Keratinocyte (primary cell): Measurements from ENCODE around the gene SCN1B. TPM values are rescaled to one million over a fixed set of nuclear protein-coding genes. Genes with fewer than 3 reads are reported as not detected.
"Not testable (repeated sequence)": the region's sequence is repeated elsewhere in the genome, so short reads cannot be mapped to it uniquely, and the experiment has no call there.

Source experiments
- DNase-seq: peaks from one replicate; pipeline ENCODE4 v3.0.0-alpha.2; 2011; ENCODE audit warnings: low read depth, missing footprints, low spot score
- FAIRE-seq: peaks from 2 replicates; lab custom pipeline; 2011; peaks lifted over from hg19 to GRCh38; lab: Jason Lieb, UNC
- H2AFZ ChIP-seq: 2 replicates; pipeline ENCODE4 v1.6.0; 2012; ENCODE audit warnings: low read length, control low read depth, inconsistent platforms; ENCODE audit not compliant: control insufficient read depth
- H3K27ac ChIP-seq: 2 replicates; pipeline ENCODE4 v1.5.1; 2011; ENCODE audit warnings: low read length; ENCODE audit not compliant: control insufficient read depth, insufficient read depth
- H3K27me3 ChIP-seq: 3 replicates; pipeline ENCODE4 v1.6.0; 2011; ENCODE audit warnings: low read length; ENCODE audit not compliant: control insufficient read depth, insufficient read depth; ENCODE audit errors: extremely low read depth
- H3K36me3 ChIP-seq, 2 experiments: 2 replicates in 1 of 2; 3 replicates in 1 of 2; pipeline ENCODE4 v1.5.1; 2011; ENCODE audit warnings: low read length in 2 of 2, mild to moderate bottlenecking in 1 of 2; ENCODE audit not compliant: control insufficient read depth in 2 of 2, insufficient read depth in 2 of 2; ENCODE audit errors: extremely low read depth in 1 of 2
- H3K4me1 ChIP-seq: 3 replicates; pipeline ENCODE4 v1.5.1; 2011; ENCODE audit warnings: low read length; ENCODE audit not compliant: control insufficient read depth, insufficient read depth; ENCODE audit errors: extremely low read depth
- H3K4me2 ChIP-seq: 3 replicates; pipeline ENCODE4 v1.6.0; 2011; ENCODE audit warnings: low read depth, low read length; ENCODE audit not compliant: control insufficient read depth, insufficient read depth; ENCODE audit errors: extremely low read depth
- H3K4me3 ChIP-seq, 3 experiments: fragments of 200-600 bp in 1 of 3; sonication (generic) in 1 of 3; 2 replicates in 2 of 3; 3 replicates in 1 of 3; pipeline ENCODE4 v1.5.1; 2011 to 2016; ENCODE audit warnings: low read length in 3 of 3, mild to moderate bottlenecking in 3 of 3, control low read depth in 2 of 3, inconsistent platforms in 1 of 3, low read depth in 1 of 3, mixed read lengths in 1 of 3, mixed run types in 1 of 3, moderate library complexity in 1 of 3; ENCODE audit not compliant: control insufficient read depth in 2 of 3, insufficient read depth in 2 of 3; ENCODE audit errors: extremely low read depth in 1 of 3
- H3K79me2 ChIP-seq: 2 replicates; pipeline ENCODE4 v1.6.0; 2012; ENCODE audit warnings: low read length; ENCODE audit not compliant: control insufficient read depth, insufficient read depth
- H3K9ac ChIP-seq: 3 replicates; pipeline ENCODE4 v1.6.0; 2011; ENCODE audit warnings: low read length; ENCODE audit not compliant: control insufficient read depth, insufficient read depth; ENCODE audit errors: extremely low read depth
- H3K9me1 ChIP-seq: 3 replicates; pipeline ENCODE4 v1.6.0; 2011; ENCODE audit warnings: low read length; ENCODE audit not compliant: control insufficient read depth, insufficient read depth; ENCODE audit errors: extremely low read depth
- H3K9me3 ChIP-seq: 2 replicates; pipeline ENCODE4 v1.5.1; 2012; ENCODE audit warnings: low read depth, low read length; ENCODE audit not compliant: control insufficient read depth
- H4K20me1 ChIP-seq: 3 replicates; pipeline ENCODE4 v1.6.0; 2011; ENCODE audit warnings: low read length; ENCODE audit not compliant: control insufficient read depth, insufficient read depth; ENCODE audit errors: extremely low read depth
- EZH2 ChIP-seq: IDR thresholded peaks from one replicate; pipeline ENCODE4 v1.6.1; 2012; ENCODE audit warnings: inconsistent platforms, mild to moderate bottlenecking, low read length, moderate library complexity
- dilution Hi-C: fragments of 300-500 bp; cut with MboI; formaldehyde crosslinking; loops from one replicate; pipeline ENCODE4 v1.7.0; 2020; ENCODE audit warnings: low sequenced_read_pairs; ENCODE audit not compliant: extremely low pct_ligation_motif_present
- polyA plus RNA-seq, 5 experiments: library from polyadenylated mRNA; depleted of rRNA in 3 of 5; stranded (reverse) in 3 of 5; stranded (forward) in 1 of 5; unstranded in 1 of 5; fragments of >200 nt; gene quantifications; 1 replicate in 1 of 5; 2 replicates in 3 of 5; 3 replicates in 1 of 5; pipeline versions ENCODE4 v1.2.1 to v1.2.3, GENCODE V29; 2011 to 2012; ENCODE audit warnings: missing spikeins in 2 of 5, low read depth in 1 of 5, low replicate concordance in 1 of 5
- TF ChIP-seq, protein P1 (sequence below), 3 experiments: IDR thresholded peaks in 1 of 3; conservative IDR thresholded peaks in 1 of 3; optimal IDR thresholded peaks in 1 of 3; 2 replicates in 2 of 3; 3 replicates in 1 of 3; pipeline versions ENCODE3 to v1.5.1; 2011; ENCODE audit warnings: low read length in 3 of 3, mild to moderate bottlenecking in 3 of 3, moderate library complexity in 2 of 3, control low read depth in 1 of 3, inconsistent platforms in 1 of 3; ENCODE audit not compliant: insufficient read depth in 2 of 3; ENCODE audit errors: extremely low read depth in 1 of 3

SCN1B gene
- polyA plus RNA-seq, 1 donor (not counting 4 experiments of a cell fraction or from before 2014, with no cell fraction given): 0.30 TPM

DNA sequence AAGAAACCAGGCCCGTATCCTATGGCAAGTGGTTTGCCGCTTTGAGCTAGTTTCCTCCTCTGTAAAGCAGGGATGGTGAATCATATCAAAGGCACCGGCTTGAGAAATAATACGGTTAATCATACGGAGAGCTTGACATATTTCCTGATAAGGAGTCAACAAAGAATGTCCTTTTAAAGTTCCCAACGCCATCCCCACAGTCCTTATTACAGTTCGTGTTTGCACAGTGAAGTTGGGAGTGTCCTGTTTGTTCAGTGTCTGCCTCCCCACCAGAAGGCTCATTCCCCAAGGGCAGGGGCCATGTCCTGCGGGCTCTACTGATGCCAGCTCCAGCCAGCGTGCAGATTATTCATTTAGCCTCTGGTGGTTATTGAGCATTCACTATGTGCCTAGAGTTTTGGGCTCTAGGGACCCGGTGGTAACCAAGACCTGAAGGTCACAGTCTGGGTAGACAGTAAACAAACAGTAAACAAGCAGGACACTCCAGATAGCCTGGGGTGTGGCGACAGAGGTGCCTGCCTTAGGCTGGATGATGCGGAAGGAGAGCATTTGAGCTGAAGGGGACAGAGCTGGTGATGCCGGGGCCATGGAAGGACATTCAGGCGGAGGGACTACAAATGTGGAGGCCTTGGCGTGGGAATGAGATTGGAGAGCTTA lies 23.8 kb upstream of the SCN1B start:
- H3K9ac ChIP-seq: no peak overlapping the region
- FAIRE-seq (no peak), DNase-seq (no peak)
- dilution Hi-C loops: no loop called here
- H3K9me3 ChIP-seq: no peaks in the 10 kb centered on the region
- H3K79me2 ChIP-seq: peaks cover 27% of the 10 kb centered on the region
- peaks cover 2% of the 10 kb centered on the region for H4K20me1 ChIP-seq
- no peak overlapping the region for H3K4me2 ChIP-seq
- H2AFZ ChIP-seq: no peak overlapping the region
- no peak overlapping the region for H3K27ac ChIP-seq
- peaks cover 10 to 12% of the 10 kb centered on the region in 2 experiments for H3K36me3 ChIP-seq
- H3K9me1 ChIP-seq: no peaks in the 10 kb centered on the region
- TF ChIP-seq, protein P1, sequence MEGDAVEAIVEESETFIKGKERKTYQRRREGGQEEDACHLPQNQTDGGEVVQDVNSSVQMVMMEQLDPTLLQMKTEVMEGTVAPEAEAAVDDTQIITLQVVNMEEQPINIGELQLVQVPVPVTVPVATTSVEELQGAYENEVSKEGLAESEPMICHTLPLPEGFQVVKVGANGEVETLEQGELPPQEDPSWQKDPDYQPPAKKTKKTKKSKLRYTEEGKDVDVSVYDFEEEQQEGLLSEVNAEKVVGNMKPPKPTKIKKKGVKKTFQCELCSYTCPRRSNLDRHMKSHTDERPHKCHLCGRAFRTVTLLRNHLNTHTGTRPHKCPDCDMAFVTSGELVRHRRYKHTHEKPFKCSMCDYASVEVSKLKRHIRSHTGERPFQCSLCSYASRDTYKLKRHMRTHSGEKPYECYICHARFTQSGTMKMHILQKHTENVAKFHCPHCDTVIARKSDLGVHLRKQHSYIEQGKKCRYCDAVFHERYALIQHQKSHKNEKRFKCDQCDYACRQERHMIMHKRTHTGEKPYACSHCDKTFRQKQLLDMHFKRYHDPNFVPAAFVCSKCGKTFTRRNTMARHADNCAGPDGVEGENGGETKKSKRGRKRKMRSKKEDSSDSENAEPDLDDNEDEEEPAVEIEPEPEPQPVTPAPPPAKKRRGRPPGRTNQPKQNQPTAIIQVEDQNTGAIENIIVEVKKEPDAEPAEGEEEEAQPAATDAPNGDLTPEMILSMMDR (optimal IDR thresholded peaks at IDR 0.05 in 1 of 3, IDR thresholded peaks at IDR 0.05 in 1 of 3, conservative IDR thresholded peaks at IDR 0.05 in 1 of 3; ENCODE audit: extremely low read depth in 1 of 3, insufficient read depth in 2 of 3, low read length in 3 of 3): no peak
- no peak for TF ChIP-seq EZH2
- H3K4me1 ChIP-seq: peaks cover 3% of the 10 kb centered on the region
- H3K27me3 ChIP-seq: no peaks in the 10 kb centered on the region
- no peak overlapping the region for H3K4me3 ChIP-seq

DNA sequence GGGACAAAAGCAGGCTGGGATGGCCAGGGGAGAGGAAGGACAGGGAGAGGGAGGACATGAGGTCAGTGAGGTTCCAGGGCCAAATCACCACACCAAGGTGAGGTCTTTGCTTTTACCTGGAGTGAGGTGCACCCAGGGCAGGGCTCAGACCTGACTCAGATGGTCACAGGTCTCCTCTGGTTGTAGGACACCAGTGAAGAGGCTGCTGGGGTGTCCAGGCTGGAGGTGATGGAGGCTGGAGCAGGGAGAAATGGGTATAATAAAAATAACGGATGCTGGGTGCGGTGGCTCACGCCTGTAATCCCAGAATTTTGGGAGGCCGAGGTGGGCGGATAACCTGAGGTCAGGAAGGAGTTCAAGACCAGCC lies 23.3 kb upstream of the SCN1B start:
- no peak for FAIRE-seq
- Histone ChIP-seq H3K4me3 (no peak overlapping the region), H3K4me1 (peaks cover 3% of the 10 kb centered on the region), H3K36me3 (peaks cover 12 to 17% of the 10 kb centered on the region in 2 experiments), H3K27me3 (no peaks in the 10 kb centered on the region), H3K9ac (no peak overlapping the region), H3K9me1 (no peaks in the 10 kb centered on the region), H3K27ac (no peak overlapping the region), H2AFZ (no peak overlapping the region), H3K4me2 (no peak overlapping the region), H3K9me3 (no peaks in the 10 kb centered on the region), H4K20me1 (peaks cover 2% of the 10 kb centered on the region), H3K79me2 (peaks cover 24% of the 10 kb centered on the region)
- DNase-seq: no peak
- dilution Hi-C loops: no loop called here
- no peak for TF ChIP-seq EZH2
- TF ChIP-seq, protein P1 (optimal IDR thresholded peaks at IDR 0.05 in 1 of 3, IDR thresholded peaks at IDR 0.05 in 1 of 3, conservative IDR thresholded peaks at IDR 0.05 in 1 of 3; ENCODE audit: extremely low read depth in 1 of 3, insufficient read depth in 2 of 3, low read length in 3 of 3): no peak

DNA sequence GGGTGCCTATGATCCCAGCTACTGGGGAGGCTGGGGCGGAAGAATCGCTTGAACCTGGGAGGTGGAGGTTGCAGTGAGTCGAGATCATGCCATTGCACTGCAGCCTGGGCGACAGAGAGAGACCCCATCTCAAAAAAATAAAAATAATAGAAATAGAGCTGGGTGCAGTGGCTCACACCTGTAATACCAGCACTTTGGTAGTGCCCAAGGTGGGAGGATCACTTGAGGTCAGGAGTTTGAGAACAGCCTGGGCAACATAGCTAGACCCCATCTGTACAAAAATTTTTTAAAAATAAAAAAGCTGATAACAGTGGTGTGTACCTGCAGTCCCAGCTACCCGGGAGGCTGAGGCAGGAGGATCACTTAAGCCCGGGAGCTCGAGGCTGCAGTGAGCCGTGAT lies 22.8 kb upstream of the SCN1B start:
- H2AFZ ChIP-seq, H3K27ac ChIP-seq, H3K4me2 ChIP-seq, H3K4me1 ChIP-seq, H4K20me1 ChIP-seq, FAIRE-seq, dilution Hi-C loops, H3K9ac ChIP-seq, H3K9me1 ChIP-seq, H3K9me3 ChIP-seq, H3K27me3 ChIP-seq, H3K4me3 ChIP-seq, DNase-seq: not testable (repeated sequence)
- Histone ChIP-seq H3K79me2 (peaks cover 22% of the 10 kb centered on the region), H3K36me3 (peaks cover 12 to 22% of the 10 kb centered on the region in 2 experiments)
